DND-41 (cell line): Measurements from ENCODE around the gene CD19.

Experiments used
- ATAC-seq: fragments of 200-7000 bp; cut with Tn5 transposase; 3 replicates; pipeline ENCODE4 v1.9.1; 2021; ENCODE audit warnings: low read depth; ENCODE audit not compliant: insufficient read depth
- DNase-seq: peaks from one replicate; pipeline ENCODE4 v3.0.0-alpha.2; 2020
- H2AFZ ChIP-seq: 2 replicates; pipeline ENCODE4 v1.6.0; 2012; ENCODE audit warnings: low read depth, low read length
- H3K27ac ChIP-seq: 2 replicates; pipeline ENCODE4 v1.5.1; 2012; ENCODE audit warnings: low read length, inconsistent platforms
- H3K27me3 ChIP-seq: fragments of 200-600 bp; sonication (generic); 2 replicates; pipeline ENCODE4 v1.6.0; 2012; ENCODE audit warnings: low read length, mild to moderate bottlenecking, inconsistent platforms; ENCODE audit not compliant: insufficient read depth, poor library complexity
- H3K36me3 ChIP-seq: 2 replicates; pipeline ENCODE4 v1.5.1; 2012; ENCODE audit warnings: low read length, inconsistent platforms; ENCODE audit not compliant: insufficient read depth
- H3K4me1 ChIP-seq: 2 replicates; pipeline ENCODE4 v1.5.1; 2012; ENCODE audit warnings: mild to moderate bottlenecking, low read length; ENCODE audit not compliant: insufficient read depth
- H3K4me2 ChIP-seq: 2 replicates; pipeline ENCODE4 v1.6.0; 2012; ENCODE audit warnings: mild to moderate bottlenecking, moderate library complexity, low read length, inconsistent platforms; ENCODE audit not compliant: insufficient read depth
- H3K4me3 ChIP-seq, 2 experiments: fragments of 200-600 bp in 1 of 2; shearing (Covaris generic) in 1 of 2; 2 replicates each; pipeline ENCODE4 v1.5.1; 2012 to 2016; ENCODE audit warnings: inconsistent platforms in 2 of 2, low read length in 2 of 2, mild to moderate bottlenecking in 2 of 2, low read depth in 1 of 2, moderate library complexity in 1 of 2
- H3K79me2 ChIP-seq: 2 replicates; pipeline ENCODE4 v1.6.0; 2012; ENCODE audit warnings: low read length, inconsistent platforms; ENCODE audit not compliant: insufficient read depth
- H3K9ac ChIP-seq: 2 replicates; pipeline ENCODE4 v1.6.0; 2012; ENCODE audit warnings: low read depth, mild to moderate bottlenecking, inconsistent platforms, low read length, moderate library complexity
- H3K9me3 ChIP-seq: 2 replicates; pipeline ENCODE4 v1.5.1; 2012; ENCODE audit warnings: low read length, moderate library complexity, mild to moderate bottlenecking, inconsistent platforms; ENCODE audit not compliant: insufficient read depth, severe bottlenecking
- H4K20me1 ChIP-seq: 2 replicates; pipeline ENCODE4 v1.6.0; 2012; ENCODE audit warnings: low read length; ENCODE audit not compliant: insufficient read depth
- EZH2 ChIP-seq: IDR thresholded peaks from 3 replicates; pipeline ENCODE4 v1.6.1; 2012; ENCODE audit warnings: borderline replicate concordance, low read depth, mild to moderate bottlenecking, moderate library complexity, low read length, inconsistent platforms; ENCODE audit not compliant: severe bottlenecking
- TF ChIP-seq, protein P1 (sequence below): IDR thresholded peaks from 2 replicates; pipeline ENCODE4 v1.5.1; 2012; ENCODE audit warnings: borderline replicate concordance, low read length, moderate library complexity, mild to moderate bottlenecking; ENCODE audit not compliant: poor library complexity, severe bottlenecking; ENCODE audit errors: extremely low read depth

The CD19 gene

GRCh38 chr16:28981517-28981916, 49.7 kb downstream of the CD19 start:
- H3K36me3 ChIP-seq = peaks cover 60% of the 10 kb centered on the region
- no peaks in the 10 kb centered on the region for H4K20me1 ChIP-seq
- peak; percentile 56 for DNase-seq
- no peak overlapping the region for H3K9ac ChIP-seq
- H3K4me3 ChIP-seq = no peak overlapping the region
- no peak overlapping the region for H2AFZ ChIP-seq
- H3K4me1 ChIP-seq = peaks cover 30% of the 10 kb centered on the region
- TF ChIP-seq, protein P1, sequence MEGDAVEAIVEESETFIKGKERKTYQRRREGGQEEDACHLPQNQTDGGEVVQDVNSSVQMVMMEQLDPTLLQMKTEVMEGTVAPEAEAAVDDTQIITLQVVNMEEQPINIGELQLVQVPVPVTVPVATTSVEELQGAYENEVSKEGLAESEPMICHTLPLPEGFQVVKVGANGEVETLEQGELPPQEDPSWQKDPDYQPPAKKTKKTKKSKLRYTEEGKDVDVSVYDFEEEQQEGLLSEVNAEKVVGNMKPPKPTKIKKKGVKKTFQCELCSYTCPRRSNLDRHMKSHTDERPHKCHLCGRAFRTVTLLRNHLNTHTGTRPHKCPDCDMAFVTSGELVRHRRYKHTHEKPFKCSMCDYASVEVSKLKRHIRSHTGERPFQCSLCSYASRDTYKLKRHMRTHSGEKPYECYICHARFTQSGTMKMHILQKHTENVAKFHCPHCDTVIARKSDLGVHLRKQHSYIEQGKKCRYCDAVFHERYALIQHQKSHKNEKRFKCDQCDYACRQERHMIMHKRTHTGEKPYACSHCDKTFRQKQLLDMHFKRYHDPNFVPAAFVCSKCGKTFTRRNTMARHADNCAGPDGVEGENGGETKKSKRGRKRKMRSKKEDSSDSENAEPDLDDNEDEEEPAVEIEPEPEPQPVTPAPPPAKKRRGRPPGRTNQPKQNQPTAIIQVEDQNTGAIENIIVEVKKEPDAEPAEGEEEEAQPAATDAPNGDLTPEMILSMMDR = peak; percentile 78
- no peak for TF ChIP-seq EZH2
- H3K9me3 ChIP-seq = no peaks in the 10 kb centered on the region
- no peak for ATAC-seq
- H3K27ac ChIP-seq = no peak overlapping the region
- H3K79me2 ChIP-seq = peaks cover 3% of the 10 kb centered on the region
- H3K27me3 ChIP-seq = no peaks in the 10 kb centered on the region
- no peak overlapping the region for H3K4me2 ChIP-seq

DNA sequence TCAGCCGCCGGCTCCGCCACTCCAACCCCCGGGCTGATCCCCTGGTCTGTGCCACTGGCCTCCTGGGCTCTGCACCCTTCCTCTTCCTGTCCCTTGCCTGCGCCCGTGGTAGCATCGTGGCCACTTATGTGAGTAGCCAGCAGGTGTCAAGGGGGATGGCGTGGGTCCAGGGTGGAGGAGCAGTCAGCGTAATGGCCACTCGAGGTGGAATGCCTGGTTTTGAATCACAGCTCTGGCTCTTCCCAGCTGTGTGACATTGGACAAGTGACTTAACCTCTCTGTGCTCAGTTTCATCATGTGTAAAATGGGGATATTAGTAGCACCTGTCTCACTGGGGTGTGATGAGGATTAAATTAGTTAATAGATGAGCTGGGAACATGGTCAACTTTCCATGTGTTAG, 50.6 kb downstream of the CD19 start:
- H3K27me3 ChIP-seq = no peaks in the 10 kb centered on the region
- H3K27ac ChIP-seq = no peak overlapping the region
- no peak overlapping the region for H3K9ac ChIP-seq
- no peak overlapping the region for H2AFZ ChIP-seq
- ATAC-seq (no peak), DNase-seq (no peak)
- H3K36me3 ChIP-seq = peaks cover 66% of the 10 kb centered on the region
- H3K4me2 ChIP-seq = no peak overlapping the region
- H3K9me3 ChIP-seq = no peaks in the 10 kb centered on the region
- H3K79me2 ChIP-seq = peaks cover 1% of the 10 kb centered on the region
- no peak overlapping the region for H3K4me3 ChIP-seq
- TF ChIP-seq, protein P1 = no peak
- no peak for TF ChIP-seq EZH2
- no peaks in the 10 kb centered on the region for H4K20me1 ChIP-seq
- peaks cover 27% of the 10 kb centered on the region for H3K4me1 ChIP-seq

DNA sequence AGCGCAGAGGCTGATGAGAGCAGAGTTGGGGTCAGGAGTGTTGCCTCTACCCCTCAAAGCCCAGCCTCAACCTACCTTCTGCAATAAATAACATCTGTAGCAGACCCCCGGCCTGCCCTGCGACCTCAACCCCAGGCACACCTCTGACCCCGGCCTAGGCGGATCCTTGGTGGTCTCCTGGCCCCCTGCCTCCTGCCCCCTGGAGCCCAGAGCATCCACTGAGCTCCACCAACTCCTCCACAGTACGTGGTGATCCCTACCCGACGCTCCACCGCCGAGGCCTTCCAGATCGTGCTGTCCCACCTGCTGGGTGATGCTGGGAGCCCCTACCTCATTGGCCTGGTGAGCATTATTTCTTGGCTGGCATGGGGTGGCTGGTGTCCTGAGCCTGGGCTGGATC, 51.2 kb downstream of the CD19 start:
- Histone ChIP-seq H3K27me3 (no peaks in the 10 kb centered on the region), H3K36me3 (peaks cover 66% of the 10 kb centered on the region), H3K9ac (no peak overlapping the region), H2AFZ (no peak overlapping the region), H3K4me1 (peaks cover 27% of the 10 kb centered on the region), H3K4me2 (no peak overlapping the region), H3K9me3 (no peaks in the 10 kb centered on the region), H3K79me2 (no peaks in the 10 kb centered on the region; the same call in 1 of the 2 replicates), H4K20me1 (no peaks in the 10 kb centered on the region), H3K4me3 (no peak overlapping the region), H3K27ac (no peak overlapping the region; the same call in 1 of the 2 replicates)
- TF ChIP-seq EZH2 = no peak
- TF ChIP-seq, protein P1 = no peak
- no peak for DNase-seq
- ATAC-seq = no peak

- H3K27ac ChIP-seq = peak overlapping the region; percentile 70
- DNase-seq (no peak), ATAC-seq (no peak)
- no peaks in the 10 kb centered on the region for H3K9me3 ChIP-seq
- TF ChIP-seq, protein P1 = no peak
- no peak for TF ChIP-seq EZH2
- H3K4me2 ChIP-seq = no peak overlapping the region
- no peak overlapping the region for H3K4me3 ChIP-seq
- no peaks in the 10 kb centered on the region for H3K27me3 ChIP-seq
- peaks cover 27% of the 10 kb centered on the region for H3K4me1 ChIP-seq
- peaks cover 60% of the 10 kb centered on the region for H3K36me3 ChIP-seq
- H2AFZ ChIP-seq = no peak overlapping the region
- H4K20me1 ChIP-seq = no peaks in the 10 kb centered on the region
- peak overlapping the region; percentile 33 for H3K9ac ChIP-seq
- no peaks in the 10 kb centered on the region for H3K79me2 ChIP-seq
Measured at GRCh38 chr16:28983644-28984043, 51.9 kb downstream of the CD19 start.
